Hepatocyte (in vitro differentiated cells): ENCODE measurements around the gene RALGAPA2. TPM values are rescaled to one million over a fixed set of nuclear protein-coding genes. Genes with fewer than 3 reads are reported as not detected.

Experiments used
- DNase-seq: peaks from one replicate; pipeline ENCODE4 v3.0.0-alpha.2; 2016; ENCODE audit warnings: low spot score
- H2AFZ ChIP-seq: fragments of 200-600 bp; sonication (generic); 2 replicates; pipeline ENCODE4 v1.6.0; 2016; ENCODE audit warnings: antibody characterized with exemption, mild to moderate bottlenecking
- H3K27ac ChIP-seq: fragments of 200-600 bp; sonication (generic); 2 replicates; pipeline ENCODE4 v1.5.1; 2016; ENCODE audit warnings: mild to moderate bottlenecking
- H3K27me3 ChIP-seq: fragments of 200-600 bp; sonication (generic); 2 replicates; pipeline ENCODE4 v1.6.1; 2016
- H3K36me3 ChIP-seq: fragments of 200-600 bp; sonication (generic); replicated peaks from 2 replicates; pipeline ENCODE4 v1.5.1; 2016; ENCODE audit warnings: low read depth; ENCODE audit not compliant: insufficient read depth
- H3K4me1 ChIP-seq: fragments of 200-600 bp; sonication (generic); 2 replicates; pipeline ENCODE4 v1.5.1; 2016; ENCODE audit warnings: mild to moderate bottlenecking, moderate library complexity; ENCODE audit not compliant: insufficient read depth
- H3K4me2 ChIP-seq: fragments of 200-600 bp; sonication (generic); 2 replicates; pipeline ENCODE4 v1.6.0; 2016
- H3K4me3 ChIP-seq: fragments of 200-600 bp; sonication (generic); 2 replicates; pipeline ENCODE4 v1.5.1; 2016; ENCODE audit warnings: mild to moderate bottlenecking
- H3K79me2 ChIP-seq: fragments of 200-600 bp; sonication (generic); 2 replicates; pipeline ENCODE4 v1.6.0; 2017; ENCODE audit warnings: mild to moderate bottlenecking
- H3K9me2 ChIP-seq: fragments of 200-600 bp; sonication (generic); replicated peaks from 2 replicates; pipeline ENCODE4 v1.6.0; 2017; ENCODE audit warnings: mild to moderate bottlenecking; ENCODE audit not compliant: insufficient read depth
- H3K9me3 ChIP-seq: fragments of 200-600 bp; sonication (generic); 2 replicates; pipeline ENCODE4 v1.5.1; 2016; ENCODE audit warnings: low read depth, mild to moderate bottlenecking
- H4K20me1 ChIP-seq: fragments of 200-600 bp; sonication (generic); 2 replicates; pipeline ENCODE4 v1.6.0; 2016; ENCODE audit warnings: mild to moderate bottlenecking; ENCODE audit not compliant: insufficient read depth, poor library complexity, severe bottlenecking
- CTCF ChIP-seq: fragments of 200-600 bp; sonication (generic); IDR thresholded peaks from 2 replicates; pipeline ENCODE4 v1.5.1; 2016; ENCODE audit warnings: antibody characterized with exemption, mild to moderate bottlenecking; ENCODE audit not compliant: poor library complexity
- EZH2 ChIP-seq: fragments of 200-600 bp; sonication (generic); IDR thresholded peaks from 2 replicates; pipeline ENCODE4 v1.6.1; 2016; ENCODE audit warnings: antibody characterized with exemption, mild to moderate bottlenecking, borderline replicate concordance
- EZH2phosphoT487 ChIP-seq: fragments of 200-600 bp; sonication (generic); IDR thresholded peaks from one replicate; pipeline ENCODE4 v1.6.1; 2018; ENCODE audit warnings: antibody characterized with exemption, mild to moderate bottlenecking, low read depth, moderate library complexity; ENCODE audit not compliant: unreplicated experiment, severe bottlenecking
- WGBS: methylation state at CpG from one replicate; pipeline ENCODE4 v1.1.6; 2016; ENCODE audit warnings: low lambda C conversion rate; ENCODE audit errors: missing lambda C conversion rate; 5-methylcytosine and 5-hydroxymethylcytosine counted together
- polyA plus RNA-seq: library from polyadenylated mRNA; unstranded; fragments of >200 nt; fragmentation: Nextera tagmentation; extraction: Ambion mirVana; gene quantifications from 2 replicates; pipeline ENCODE4 v1.2.1, GENCODE V29; 2016
- total RNA-seq: library from RNA; depleted of rRNA; stranded (reverse); fragments of >200 nt; gene quantifications from 2 replicates; pipeline ENCODE4 v1.2.3, GENCODE V29; 2014

The RALGAPA2 gene
- total and polyA plus RNA-seq, 2 experiments from 2014 or later, result 16.8 to 35.3 TPM

- no peaks in the 10 kb centered on the region for H3K36me3 ChIP-seq
- WGBS, result 87% methylated on average over 4 of the region's 4 CpGs
Measured at GRCh38 chr20:20658871-20659431, 53.5 kb downstream of the RALGAPA2 start.

GRCh38 chr20:20658123-20658522, 54.3 kb downstream of the RALGAPA2 start:
- H3K4me3 ChIP-seq, result no peak overlapping the region
- no peak overlapping the region for H3K4me2 ChIP-seq
- no peaks in the 10 kb centered on the region for H3K27me3 ChIP-seq
- no peaks in the 10 kb centered on the region for H3K4me1 ChIP-seq
- H2AFZ ChIP-seq, result no peak overlapping the region
- no peaks in the 10 kb centered on the region for H3K9me3 ChIP-seq
- TF ChIP-seq EZH2, result no peak
- TF ChIP-seq CTCF, result no peak
- no peak for TF ChIP-seq EZH2phosphoT487
- H3K9me2 ChIP-seq, result no peaks in the 10 kb centered on the region
- H3K79me2 ChIP-seq, result peaks cover 24% of the 10 kb centered on the region
- no peaks in the 10 kb centered on the region for H3K36me3 ChIP-seq
- no peaks in the 10 kb centered on the region for H4K20me1 ChIP-seq
- DNase-seq, result no peak
- no peak overlapping the region for H3K27ac ChIP-seq

More at GRCh38 chr20:20658871-20659431, 53.5 kb downstream of the RALGAPA2 start:
- Histone ChIP-seq H3K27ac (no peak overlapping the region), H3K4me3 (no peak overlapping the region), H3K27me3 (no peaks in the 10 kb centered on the region), H2AFZ (no peak overlapping the region), H3K4me1 (no peaks in the 10 kb centered on the region), H4K20me1 (no peaks in the 10 kb centered on the region), H3K4me2 (no peak overlapping the region), H3K79me2 (peaks cover 25% of the 10 kb centered on the region), H3K9me3 (no peaks in the 10 kb centered on the region), H3K9me2 (no peaks in the 10 kb centered on the region)
- TF ChIP-seq EZH2phosphoT487 (no peak), CTCF (no peak), EZH2 (no peak)
- no peak for DNase-seq

- WGBS, result 95% methylated on average over 6 of the region's 6 CpGs
- TF ChIP-seq EZH2phosphoT487 (no peak), CTCF (no peak), EZH2 (no peak)
- no peak overlapping the region for H3K4me3 ChIP-seq
- peaks cover 24% of the 10 kb centered on the region for H3K79me2 ChIP-seq
- H3K36me3 ChIP-seq, result no peaks in the 10 kb centered on the region
- no peaks in the 10 kb centered on the region for H3K4me1 ChIP-seq
- no peaks in the 10 kb centered on the region for H4K20me1 ChIP-seq
- no peaks in the 10 kb centered on the region for H3K9me3 ChIP-seq
- no peaks in the 10 kb centered on the region for H3K27me3 ChIP-seq
- DNase-seq, result no peak
- no peak overlapping the region for H2AFZ ChIP-seq
- no peak overlapping the region for H3K4me2 ChIP-seq
- H3K9me2 ChIP-seq, result no peaks in the 10 kb centered on the region
- no peak overlapping the region for H3K27ac ChIP-seq
Measured at GRCh38 chr20:20657092-20657491, 55.4 kb downstream of the RALGAPA2 start.

- no peaks in the 10 kb centered on the region for H3K36me3 ChIP-seq
- H3K27ac ChIP-seq, result no peak overlapping the region
- H3K4me2 ChIP-seq, result no peak overlapping the region
- no peaks in the 10 kb centered on the region for H3K9me2 ChIP-seq
- no peak for DNase-seq
- H3K9me3 ChIP-seq, result no peaks in the 10 kb centered on the region
- H3K27me3 ChIP-seq, result no peaks in the 10 kb centered on the region
- 79% methylated on average over 5 of the region's 5 CpGs for WGBS
- peaks cover 15% of the 10 kb centered on the region for H3K79me2 ChIP-seq
- no peaks in the 10 kb centered on the region for H4K20me1 ChIP-seq
- H3K4me1 ChIP-seq, result no peaks in the 10 kb centered on the region
- H3K4me3 ChIP-seq, result no peak overlapping the region
- H2AFZ ChIP-seq, result no peak overlapping the region
- TF ChIP-seq CTCF, result no peak
- no peak for TF ChIP-seq EZH2phosphoT487
Measured at GRCh38 chr20:20655883-20656282, 56.6 kb downstream of the RALGAPA2 start.
